Keratinocyte (primary cell): Measurements from ENCODE around the gene CCDC127.

Experiments used
- EZH2 ChIP-seq: IDR thresholded peaks from one replicate; pipeline ENCODE4 v1.6.1; 2012; ENCODE audit warnings: inconsistent platforms, mild to moderate bottlenecking, low read length, moderate library complexity
- TF ChIP-seq, protein P1 (sequence below), 3 experiments: IDR thresholded peaks in 1 of 3; conservative IDR thresholded peaks in 1 of 3; optimal IDR thresholded peaks in 1 of 3; 2 replicates in 2 of 3; 3 replicates in 1 of 3; pipeline versions ENCODE3 to v1.5.1; 2011; ENCODE audit warnings: low read length in 3 of 3, mild to moderate bottlenecking in 3 of 3, moderate library complexity in 2 of 3, control low read depth in 1 of 3, inconsistent platforms in 1 of 3; ENCODE audit not compliant: insufficient read depth in 2 of 3; ENCODE audit errors: extremely low read depth in 1 of 3

DNA sequence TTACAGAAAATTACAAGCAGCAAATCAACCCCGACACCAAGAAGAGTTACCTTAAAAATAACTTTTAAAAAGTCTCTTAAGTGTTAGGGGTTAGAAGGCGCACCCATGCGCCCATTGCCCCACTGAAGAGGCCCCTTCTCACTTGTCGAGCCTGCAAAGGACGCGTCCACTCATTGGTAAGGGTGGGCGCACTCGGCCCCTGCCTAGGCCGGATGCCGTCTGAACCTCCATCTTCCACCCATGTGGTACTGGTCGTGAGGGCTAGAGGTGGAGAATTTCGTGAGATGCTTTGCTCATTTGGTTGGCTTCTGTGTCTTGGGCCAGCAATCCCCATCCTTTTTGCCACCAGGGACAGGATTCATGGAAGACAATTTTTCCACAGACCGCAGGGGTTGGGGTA, 54.1 kb downstream of the CCDC127 start:
- TF ChIP-seq, protein P1, sequence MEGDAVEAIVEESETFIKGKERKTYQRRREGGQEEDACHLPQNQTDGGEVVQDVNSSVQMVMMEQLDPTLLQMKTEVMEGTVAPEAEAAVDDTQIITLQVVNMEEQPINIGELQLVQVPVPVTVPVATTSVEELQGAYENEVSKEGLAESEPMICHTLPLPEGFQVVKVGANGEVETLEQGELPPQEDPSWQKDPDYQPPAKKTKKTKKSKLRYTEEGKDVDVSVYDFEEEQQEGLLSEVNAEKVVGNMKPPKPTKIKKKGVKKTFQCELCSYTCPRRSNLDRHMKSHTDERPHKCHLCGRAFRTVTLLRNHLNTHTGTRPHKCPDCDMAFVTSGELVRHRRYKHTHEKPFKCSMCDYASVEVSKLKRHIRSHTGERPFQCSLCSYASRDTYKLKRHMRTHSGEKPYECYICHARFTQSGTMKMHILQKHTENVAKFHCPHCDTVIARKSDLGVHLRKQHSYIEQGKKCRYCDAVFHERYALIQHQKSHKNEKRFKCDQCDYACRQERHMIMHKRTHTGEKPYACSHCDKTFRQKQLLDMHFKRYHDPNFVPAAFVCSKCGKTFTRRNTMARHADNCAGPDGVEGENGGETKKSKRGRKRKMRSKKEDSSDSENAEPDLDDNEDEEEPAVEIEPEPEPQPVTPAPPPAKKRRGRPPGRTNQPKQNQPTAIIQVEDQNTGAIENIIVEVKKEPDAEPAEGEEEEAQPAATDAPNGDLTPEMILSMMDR (optimal IDR thresholded peaks at IDR 0.05 in 1 of 3, IDR thresholded peaks at IDR 0.05 in 1 of 3, conservative IDR thresholded peaks at IDR 0.05 in 1 of 3; ENCODE audit: extremely low read depth in 1 of 3, insufficient read depth in 2 of 3, low read length in 3 of 3) = no peak
- TF ChIP-seq EZH2 = no peak
